ENCODE data around the gene GAK. TPM values are rescaled to one million over a fixed set of nuclear protein-coding genes. Genes with fewer than 3 reads are reported as not detected.

The GAK gene
- total and polyA plus RNA-seq, 2 of the 13 experiments (the other 11 are each of a cell fraction or from before 2014, with no cell fraction given), result 17.5 to 44.3 TPM

GRCh38 chr4:909821-910220, 22.3 kb downstream of the GAK start:
- intact Hi-C loops (cut with micrococcal nuclease; ENCODE audit: unreplicated experiment), result no loop called here
- Histone ChIP-seq H3K27ac (ENCODE audit: extremely low read length, insufficient read depth, low read length) (no peak overlapping the region), H2AFZ (ENCODE audit: low read length) (no peak overlapping the region), H3K27me3 (ENCODE audit: control insufficient read depth in 1 of 2, insufficient read depth in 2 of 2, low read length in 2 of 2) (no peaks in the 10 kb centered on the region), H3K9ac (ENCODE audit: insufficient read depth, low read depth, low read length) (no peak overlapping the region), H4K20me1 (ENCODE audit: insufficient read depth, low read length) (no peaks in the 10 kb centered on the region), H3K4me2 (ENCODE audit: low read depth, low read length) (no peak overlapping the region), H3K79me2 (ENCODE audit: insufficient read depth, low read length) (no peaks in the 10 kb centered on the region), H3K4me3 (replicated peaks in 1 of 3; ENCODE audit: insufficient read depth in 1 of 3, low read depth in 2 of 3, low read length in 3 of 3) (no peak overlapping the region), H3K9me3 (ENCODE audit: low read length) (no peaks in the 10 kb centered on the region), H3K36me3 (replicated peaks in 1 of 2; ENCODE audit: control insufficient read depth in 1 of 2, insufficient read depth in 2 of 2, low read length in 2 of 2) (peaks cover 13 to 27% of the 10 kb centered on the region in 2 experiments; a peak in 4 of 5 replicates), H3K4me1 (ENCODE audit: insufficient read depth, low read length) (no peaks in the 10 kb centered on the region)
- ChIA-PET POLR2A (no interaction called here), CTCF (ENCODE audit: low intra/inter-chr PET ratio, low total read pairs) (no interaction called here)
- no peak for FAIRE-seq
- DNase-seq (ENCODE audit: low spot score), result no peak
- ATAC-seq, result no peak
- in situ Hi-C loops (cut with HindIII; ENCODE audit: extremely low pct_ligation_motif_present, low pct_unique_long_range_greater_than_20kb), result no loop called here
- BruUV-seq (replicated peaks), result no TSS peak
- WGBS (ENCODE audit: low lambda C conversion rate), result 100% methylated on average over 5 of the region's 12 CpGs
- TF ChIP-seq JARID2 (CRISPR knock-in tag; IDR thresholded peaks at IDR 0.05; ENCODE audit: insufficient replicate concordance) (no peak), U2AF1 (optimal IDR thresholded peaks at IDR 0.05; ENCODE audit: low read depth, low read length) (no peak), ZNF136 (CRISPR knock-in tag; IDR thresholded peaks at IDR 0.05; ENCODE audit: low read depth) (no peak), HNF4G (IDR thresholded peaks at IDR 0.05; ENCODE audit: borderline replicate concordance, low read depth, low read length) (no peak), HNF4G (CRISPR knock-in tag; IDR thresholded peaks at IDR 0.05; ENCODE audit: borderline replicate concordance, low read depth) (no peak), ZNF101 (CRISPR knock-in tag; IDR thresholded peaks at IDR 0.05; ENCODE audit: borderline replicate concordance, low read depth) (no peak), EEA1 (CRISPR knock-in tag; IDR thresholded peaks at IDR 0.05; ENCODE audit: borderline replicate concordance) (no peak), TARDBP (CRISPR knock-in tag; IDR thresholded peaks at IDR 0.05) (no peak), LRRFIP1 (CRISPR knock-in tag; conservative IDR thresholded peaks at IDR 0.05) (no peak), ZNF253 (CRISPR knock-in tag; IDR thresholded peaks at IDR 0.05; ENCODE audit: borderline replicate concordance) (no peak), TFDP1 (CRISPR knock-in tag; IDR thresholded peaks at IDR 0.05; ENCODE audit: borderline replicate concordance) (no peak)
- TF ChIP-seq, protein P1, sequence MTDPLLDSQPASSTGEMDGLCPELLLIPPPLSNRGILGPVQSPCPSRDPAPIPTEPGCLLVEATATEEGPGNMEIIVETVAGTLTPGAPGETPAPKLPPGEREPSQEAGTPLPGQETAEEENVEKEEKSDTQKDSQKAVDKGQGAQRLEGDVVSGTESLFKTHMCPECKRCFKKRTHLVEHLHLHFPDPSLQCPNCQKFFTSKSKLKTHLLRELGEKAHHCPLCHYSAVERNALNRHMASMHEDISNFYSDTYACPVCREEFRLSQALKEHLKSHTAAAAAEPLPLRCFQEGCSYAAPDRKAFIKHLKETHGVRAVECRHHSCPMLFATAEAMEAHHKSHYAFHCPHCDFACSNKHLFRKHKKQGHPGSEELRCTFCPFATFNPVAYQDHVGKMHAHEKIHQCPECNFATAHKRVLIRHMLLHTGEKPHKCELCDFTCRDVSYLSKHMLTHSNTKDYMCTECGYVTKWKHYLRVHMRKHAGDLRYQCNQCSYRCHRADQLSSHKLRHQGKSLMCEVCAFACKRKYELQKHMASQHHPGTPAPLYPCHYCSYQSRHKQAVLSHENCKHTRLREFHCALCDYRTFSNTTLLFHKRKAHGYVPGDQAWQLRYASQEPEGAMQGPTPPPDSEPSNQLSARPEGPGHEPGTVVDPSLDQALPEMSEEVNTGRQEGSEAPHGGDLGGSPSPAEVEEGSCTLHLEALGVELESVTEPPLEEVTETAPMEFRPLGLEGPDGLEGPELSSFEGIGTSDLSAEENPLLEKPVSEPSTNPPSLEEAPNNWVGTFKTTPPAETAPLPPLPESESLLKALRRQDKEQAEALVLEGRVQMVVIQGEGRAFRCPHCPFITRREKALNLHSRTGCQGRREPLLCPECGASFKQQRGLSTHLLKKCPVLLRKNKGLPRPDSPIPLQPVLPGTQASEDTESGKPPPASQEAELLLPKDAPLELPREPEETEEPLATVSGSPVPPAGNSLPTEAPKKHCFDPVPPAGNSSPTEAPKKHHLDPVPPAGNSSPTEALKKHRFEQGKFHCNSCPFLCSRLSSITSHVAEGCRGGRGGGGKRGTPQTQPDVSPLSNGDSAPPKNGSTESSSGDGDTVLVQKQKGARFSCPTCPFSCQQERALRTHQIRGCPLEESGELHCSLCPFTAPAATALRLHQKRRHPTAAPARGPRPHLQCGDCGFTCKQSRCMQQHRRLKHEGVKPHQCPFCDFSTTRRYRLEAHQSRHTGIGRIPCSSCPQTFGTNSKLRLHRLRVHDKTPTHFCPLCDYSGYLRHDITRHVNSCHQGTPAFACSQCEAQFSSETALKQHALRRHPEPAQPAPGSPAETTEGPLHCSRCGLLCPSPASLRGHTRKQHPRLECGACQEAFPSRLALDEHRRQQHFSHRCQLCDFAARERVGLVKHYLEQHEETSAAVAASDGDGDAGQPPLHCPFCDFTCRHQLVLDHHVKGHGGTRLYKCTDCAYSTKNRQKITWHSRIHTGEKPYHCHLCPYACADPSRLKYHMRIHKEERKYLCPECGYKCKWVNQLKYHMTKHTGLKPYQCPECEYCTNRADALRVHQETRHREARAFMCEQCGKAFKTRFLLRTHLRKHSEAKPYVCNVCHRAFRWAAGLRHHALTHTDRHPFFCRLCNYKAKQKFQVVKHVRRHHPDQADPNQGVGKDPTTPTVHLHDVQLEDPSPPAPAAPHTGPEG (CRISPR knock-in tag; IDR thresholded peaks at IDR 0.05), result no peak
- TF ChIP-seq, protein P2, sequence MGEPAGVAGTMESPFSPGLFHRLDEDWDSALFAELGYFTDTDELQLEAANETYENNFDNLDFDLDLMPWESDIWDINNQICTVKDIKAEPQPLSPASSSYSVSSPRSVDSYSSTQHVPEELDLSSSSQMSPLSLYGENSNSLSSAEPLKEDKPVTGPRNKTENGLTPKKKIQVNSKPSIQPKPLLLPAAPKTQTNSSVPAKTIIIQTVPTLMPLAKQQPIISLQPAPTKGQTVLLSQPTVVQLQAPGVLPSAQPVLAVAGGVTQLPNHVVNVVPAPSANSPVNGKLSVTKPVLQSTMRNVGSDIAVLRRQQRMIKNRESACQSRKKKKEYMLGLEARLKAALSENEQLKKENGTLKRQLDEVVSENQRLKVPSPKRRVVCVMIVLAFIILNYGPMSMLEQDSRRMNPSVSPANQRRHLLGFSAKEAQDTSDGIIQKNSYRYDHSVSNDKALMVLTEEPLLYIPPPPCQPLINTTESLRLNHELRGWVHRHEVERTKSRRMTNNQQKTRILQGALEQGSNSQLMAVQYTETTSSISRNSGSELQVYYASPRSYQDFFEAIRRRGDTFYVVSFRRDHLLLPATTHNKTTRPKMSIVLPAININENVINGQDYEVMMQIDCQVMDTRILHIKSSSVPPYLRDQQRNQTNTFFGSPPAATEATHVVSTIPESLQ (CRISPR knock-in tag; conservative IDR thresholded peaks at IDR 0.05), result no peak
